ENCODE measurements around the gene HDDC2. TPM values are rescaled to one million over a fixed set of nuclear protein-coding genes. Genes with fewer than 3 reads are reported as not detected.

The HDDC2 gene
- total RNA-seq, 1 experiment from 2014 or later, result 55.2 TPM

DNA sequence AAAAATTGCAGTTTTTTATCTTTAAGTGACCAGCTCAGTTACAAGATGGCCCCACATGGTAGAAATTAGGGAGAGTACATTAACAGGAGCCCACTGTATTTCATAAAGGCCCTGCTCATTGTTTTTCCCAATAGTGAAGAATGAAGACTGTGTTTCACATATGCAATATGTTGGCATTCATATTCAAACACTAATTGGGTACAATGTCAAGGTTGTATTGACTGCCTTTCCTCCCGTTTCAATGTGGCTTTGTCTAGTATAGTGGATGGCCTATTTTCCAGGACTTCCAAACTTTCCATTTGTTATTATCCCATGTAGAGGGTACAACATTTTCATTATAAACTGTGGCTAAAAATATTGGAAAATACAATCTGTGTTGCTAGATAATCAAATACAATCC lies 51.3 kb downstream of the HDDC2 start:
- POLR2A ChIA-PET (ENCODE audit: unreplicated experiment), result no interaction called here
- CTCF ChIA-PET, result no interaction called here
- no peaks in the 10 kb centered on the region for H3K9me2 ChIP-seq (ENCODE audit: insufficient read depth)
- no peaks in the 10 kb centered on the region for H4K20me1 ChIP-seq (ENCODE audit: insufficient read depth)
- no peak overlapping the region for H2AFZ ChIP-seq
- no TSS peak for BruUV-seq (replicated peaks)
- intact Hi-C loops (cut with micrococcal nuclease; ENCODE audit: unreplicated experiment), result no loop called here
- H3K4me3 ChIP-seq, result no peak overlapping the region
- H3F3A ChIP-seq (ENCODE audit: insufficient read depth, low read depth), result peaks cover 8% of the 10 kb centered on the region
- no peak overlapping the region for H3K4me2 ChIP-seq
- no peak for DNase-seq
- no peak overlapping the region for H3K27ac ChIP-seq
- peaks cover 35% of the 10 kb centered on the region for H3K36me3 ChIP-seq (ENCODE audit: low read depth)
- no peaks in the 10 kb centered on the region for H3K9me3 ChIP-seq (ENCODE audit: insufficient read depth, low read depth)
- H3K27me3 ChIP-seq (ENCODE audit: insufficient read depth, low read depth), result no peaks in the 10 kb centered on the region
- TF ChIP-seq EZH2 (IDR thresholded peaks at IDR 0.05; ENCODE audit: low read depth), result no peak
- TF ChIP-seq, protein P1, sequence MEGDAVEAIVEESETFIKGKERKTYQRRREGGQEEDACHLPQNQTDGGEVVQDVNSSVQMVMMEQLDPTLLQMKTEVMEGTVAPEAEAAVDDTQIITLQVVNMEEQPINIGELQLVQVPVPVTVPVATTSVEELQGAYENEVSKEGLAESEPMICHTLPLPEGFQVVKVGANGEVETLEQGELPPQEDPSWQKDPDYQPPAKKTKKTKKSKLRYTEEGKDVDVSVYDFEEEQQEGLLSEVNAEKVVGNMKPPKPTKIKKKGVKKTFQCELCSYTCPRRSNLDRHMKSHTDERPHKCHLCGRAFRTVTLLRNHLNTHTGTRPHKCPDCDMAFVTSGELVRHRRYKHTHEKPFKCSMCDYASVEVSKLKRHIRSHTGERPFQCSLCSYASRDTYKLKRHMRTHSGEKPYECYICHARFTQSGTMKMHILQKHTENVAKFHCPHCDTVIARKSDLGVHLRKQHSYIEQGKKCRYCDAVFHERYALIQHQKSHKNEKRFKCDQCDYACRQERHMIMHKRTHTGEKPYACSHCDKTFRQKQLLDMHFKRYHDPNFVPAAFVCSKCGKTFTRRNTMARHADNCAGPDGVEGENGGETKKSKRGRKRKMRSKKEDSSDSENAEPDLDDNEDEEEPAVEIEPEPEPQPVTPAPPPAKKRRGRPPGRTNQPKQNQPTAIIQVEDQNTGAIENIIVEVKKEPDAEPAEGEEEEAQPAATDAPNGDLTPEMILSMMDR (conservative IDR thresholded peaks at IDR 0.05), result no peak
- peaks cover 16% of the 10 kb centered on the region for H3K4me1 ChIP-seq (replicated peaks; ENCODE audit: insufficient read depth)
- H3K79me2 ChIP-seq (ENCODE audit: low read depth), result no peaks in the 10 kb centered on the region

DNA sequence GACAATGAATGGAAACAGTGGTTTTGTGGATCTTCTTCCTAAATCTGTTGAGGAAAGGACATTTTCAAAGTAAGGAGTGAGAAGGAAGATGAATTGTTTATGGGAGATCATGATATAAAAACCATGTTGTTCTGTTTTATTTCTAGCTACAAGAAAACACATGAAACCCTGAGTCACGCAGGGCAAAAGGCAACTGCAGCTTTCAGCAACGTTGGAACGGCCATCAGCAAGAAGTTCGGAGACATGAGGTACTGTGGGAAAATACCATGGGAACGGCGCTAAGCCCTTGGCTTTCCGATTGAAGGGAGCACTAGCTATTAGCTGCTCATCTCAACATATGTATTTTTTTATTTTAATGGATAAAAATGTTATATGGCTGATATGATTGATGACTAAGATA lies 53.6 kb downstream of the HDDC2 start:
- no peak overlapping the region for H3K27ac ChIP-seq
- H3K79me2 ChIP-seq (ENCODE audit: low read depth), result peaks cover 6% of the 10 kb centered on the region; the same call in 1 of the 2 replicates
- H2AFZ ChIP-seq, result no peak overlapping the region
- CTCF ChIA-PET, result no interaction called here
- H3K4me3 ChIP-seq, result no peak overlapping the region
- H3F3A ChIP-seq (ENCODE audit: insufficient read depth, low read depth), result peaks cover 20% of the 10 kb centered on the region; the same call in 1 of the 2 replicates
- POLR2A ChIA-PET (ENCODE audit: unreplicated experiment), result interaction anchor here (0.6 kb wide), 1 partner anchor 71 kb away, joined by 3 read pairs; no protein-coding TSS in a partner anchor
- no peak for DNase-seq
- no TSS peak for BruUV-seq (replicated peaks)
- peaks cover 6% of the 10 kb centered on the region; the same call in 1 of the 2 replicates for H3K9me3 ChIP-seq (ENCODE audit: insufficient read depth, low read depth)
- no peaks in the 10 kb centered on the region for H4K20me1 ChIP-seq (ENCODE audit: insufficient read depth)
- no peaks in the 10 kb centered on the region for H3K9me2 ChIP-seq (ENCODE audit: insufficient read depth)
- H3K4me1 ChIP-seq (replicated peaks; ENCODE audit: insufficient read depth), result peaks cover 32% of the 10 kb centered on the region
- no peaks in the 10 kb centered on the region for H3K27me3 ChIP-seq (ENCODE audit: insufficient read depth, low read depth)
- H3K36me3 ChIP-seq (ENCODE audit: low read depth), result peaks cover 36% of the 10 kb centered on the region
- TF ChIP-seq, protein P1 (conservative IDR thresholded peaks at IDR 0.05), result no peak
- no peak for TF ChIP-seq EZH2 (IDR thresholded peaks at IDR 0.05; ENCODE audit: low read depth)
- intact Hi-C loops (cut with micrococcal nuclease; ENCODE audit: unreplicated experiment), result no loop called here
- no peak overlapping the region for H3K4me2 ChIP-seq

DNA sequence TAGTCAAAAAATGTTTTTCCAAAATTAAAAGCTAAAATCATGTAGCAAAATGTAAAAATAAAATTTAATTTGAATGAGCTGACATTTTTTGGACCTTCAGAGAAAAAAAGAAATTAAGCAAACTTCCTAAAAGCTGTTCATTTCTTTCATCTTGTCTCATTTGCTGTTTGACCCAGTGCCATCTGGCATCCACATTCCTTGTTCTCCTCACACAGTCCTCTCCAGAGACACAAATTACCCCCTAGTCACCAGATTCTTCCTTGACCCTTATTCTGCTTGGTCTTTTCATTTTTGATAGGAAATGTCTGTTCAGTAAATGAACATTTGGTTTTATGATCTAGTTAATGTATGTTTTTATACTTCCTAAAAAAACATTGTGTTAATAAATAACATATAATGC lies 55.2 kb downstream of the HDDC2 start:
- H3K27me3 ChIP-seq (ENCODE audit: insufficient read depth, low read depth), result no peaks in the 10 kb centered on the region
- peaks cover 18% of the 10 kb centered on the region for H3K9me3 ChIP-seq (ENCODE audit: insufficient read depth, low read depth)
- no peaks in the 10 kb centered on the region for H4K20me1 ChIP-seq (ENCODE audit: insufficient read depth)
- no TSS peak for BruUV-seq (replicated peaks)
- peaks cover 20% of the 10 kb centered on the region; the same call in 1 of the 2 replicates for H3F3A ChIP-seq (ENCODE audit: insufficient read depth, low read depth)
- TF ChIP-seq EZH2 (IDR thresholded peaks at IDR 0.05; ENCODE audit: low read depth), result no peak
- TF ChIP-seq, protein P1 (conservative IDR thresholded peaks at IDR 0.05), result no peak
- peaks cover 32% of the 10 kb centered on the region for H3K4me1 ChIP-seq (replicated peaks; ENCODE audit: insufficient read depth)
- peak overlapping the region; percentile 60 for H3K27ac ChIP-seq
- H3K4me2 ChIP-seq, result peak overlapping the region; percentile 46; the same call in 1 of the 2 replicates
- no peak for DNase-seq
- no peaks in the 10 kb centered on the region for H3K9me2 ChIP-seq (ENCODE audit: insufficient read depth)
- ChIA-PET POLR2A (ENCODE audit: unreplicated experiment) (interaction anchor here (0.6 kb wide), 1 partner anchor 44 kb away, joined by 15 read pairs; no protein-coding TSS in a partner anchor), CTCF (no interaction called here)
- no peak overlapping the region for H3K4me3 ChIP-seq
- H3K79me2 ChIP-seq (ENCODE audit: low read depth), result peaks cover 14% of the 10 kb centered on the region
- H3K36me3 ChIP-seq (ENCODE audit: low read depth), result peaks cover 36% of the 10 kb centered on the region
- no peak overlapping the region for H2AFZ ChIP-seq
- intact Hi-C loops (cut with micrococcal nuclease; ENCODE audit: unreplicated experiment), result no loop called here

Measured in PC-9 (cell line).